GM12878 (cell line): ENCODE measurements around the gene ZNF407. TPM values are rescaled to one million over a fixed set of nuclear protein-coding genes. Genes with fewer than 3 reads are reported as not detected.

Experiments used
- ASH2L ChIP-seq: fragments of 300-600, 200-600 bp; sonication (generic); IDR thresholded peaks from 2 replicates; pipeline ENCODE4 v1.6.1; 2017; ENCODE audit warnings: low read depth, mild to moderate bottlenecking, borderline replicate concordance
- CHD2 ChIP-seq: IDR thresholded peaks from 2 replicates; pipeline ENCODE4 v1.6.1; 2011; ENCODE audit warnings: low read depth, low read length, improper control_type of control experiment, borderline replicate concordance
- EZH2 ChIP-seq: IDR thresholded peaks from 2 replicates; pipeline ENCODE4 v1.6.1; 2012; ENCODE audit warnings: low read depth, mild to moderate bottlenecking, control low read depth, inconsistent platforms, low read length, borderline replicate concordance; ENCODE audit not compliant: control insufficient read depth
- IKZF2 ChIP-seq, 2 experiments: fragments of 450-650 bp; IDR thresholded peaks; 2 replicates each; pipeline ENCODE4 v1.6.1; 2017; ENCODE audit warnings: mild to moderate bottlenecking in 2 of 2, moderate library complexity in 2 of 2
- KAT2A ChIP-seq: conservative IDR thresholded peaks from 2 replicates; pipeline ENCODE4 v1.6.1; 2011; ENCODE audit warnings: low read depth, low read length; ENCODE audit not compliant: control insufficient read depth
- MLLT1 ChIP-seq: fragments of 450-650 bp; IDR thresholded peaks from 2 replicates; pipeline ENCODE4 v1.6.1; 2016; ENCODE audit warnings: mild to moderate bottlenecking
- PBX3 ChIP-seq: IDR thresholded peaks from 2 replicates; pipeline ENCODE4 v1.6.1; 2011; ENCODE audit warnings: mild to moderate bottlenecking, low read depth, low read length, moderate library complexity; ENCODE audit not compliant: insufficient replicate concordance
- SUPT20H ChIP-seq: IDR thresholded peaks from 2 replicates; pipeline ENCODE4 v1.6.1; 2011; ENCODE audit warnings: low read depth, mild to moderate bottlenecking, low read length, moderate library complexity, borderline replicate concordance; ENCODE audit not compliant: control insufficient read depth
- TBL1XR1 ChIP-seq: IDR thresholded peaks from 2 replicates; pipeline ENCODE4 v1.6.1; 2012; ENCODE audit warnings: low read depth, low read length, improper control_type of control experiment
- ZBTB33 ChIP-seq: fragments of 450-650 bp; IDR thresholded peaks from 2 replicates; pipeline ENCODE4 v1.6.1; 2017; ENCODE audit warnings: mild to moderate bottlenecking
- ZNF207 ChIP-seq: fragments of 450-650 bp; IDR thresholded peaks from 2 replicates; pipeline ENCODE4 v1.6.1; 2014; ENCODE audit warnings: antibody characterized with exemption, mild to moderate bottlenecking, borderline replicate concordance
- ZNF274 ChIP-seq: IDR thresholded peaks from one replicate; pipeline ENCODE4 v1.8.0; 2011; ENCODE audit not compliant: insufficient read length, insufficient read depth
- polyA plus RNA-seq, 11 experiments: library from polyadenylated mRNA; depleted of rRNA in 4 of 11; unstranded in 6 of 11; stranded (reverse) in 5 of 11; fragments of >200 nt; fragmentation: Nextera tagmentation in 4 of 11; fragmentation: Illumina TruSeq in 1 of 11; extraction: Ambion mirVana in 4 of 11; extraction: Trizol in 1 of 11; gene quantifications; 1 replicate in 1 of 11; 2 replicates in 10 of 11; pipeline versions ENCODE4 v1.2.1 to v1.2.3, GENCODE V29; 2011 to 2016; ENCODE audit warnings: inconsistent platforms in 2 of 11, missing spikeins in 2 of 11, low read depth in 1 of 11
- total RNA-seq, 4 experiments: library from RNA; depleted of rRNA in 3 of 4; stranded (reverse); fragments of >200 nt in 3 of 4; fragmentation: Illumina TruSeq in 1 of 4; extraction: Trizol in 1 of 4; gene quantifications; 2 replicates each; pipeline versions ENCODE4 v1.2.1 to v1.2.3, GENCODE V29; 2013 to 2021
- TF ChIP-seq, protein P1 (sequence below): fragments of 150-350 bp; IDR thresholded peaks from 2 replicates; pipeline ENCODE4 v1.6.1; 2016; ENCODE audit warnings: low read depth, low read length

Gene ZNF407
- total and polyA plus RNA-seq, 10 of the 15 experiments (the other 5 are each of a cell fraction or from before 2014, with no cell fraction given): 0.69 to 11.6 (median 5.3) TPM

GRCh38 chr18:75063196-75063595 is 465.5 kb downstream of the ZNF407 start (continued):
- TF ChIP-seq, protein P1, sequence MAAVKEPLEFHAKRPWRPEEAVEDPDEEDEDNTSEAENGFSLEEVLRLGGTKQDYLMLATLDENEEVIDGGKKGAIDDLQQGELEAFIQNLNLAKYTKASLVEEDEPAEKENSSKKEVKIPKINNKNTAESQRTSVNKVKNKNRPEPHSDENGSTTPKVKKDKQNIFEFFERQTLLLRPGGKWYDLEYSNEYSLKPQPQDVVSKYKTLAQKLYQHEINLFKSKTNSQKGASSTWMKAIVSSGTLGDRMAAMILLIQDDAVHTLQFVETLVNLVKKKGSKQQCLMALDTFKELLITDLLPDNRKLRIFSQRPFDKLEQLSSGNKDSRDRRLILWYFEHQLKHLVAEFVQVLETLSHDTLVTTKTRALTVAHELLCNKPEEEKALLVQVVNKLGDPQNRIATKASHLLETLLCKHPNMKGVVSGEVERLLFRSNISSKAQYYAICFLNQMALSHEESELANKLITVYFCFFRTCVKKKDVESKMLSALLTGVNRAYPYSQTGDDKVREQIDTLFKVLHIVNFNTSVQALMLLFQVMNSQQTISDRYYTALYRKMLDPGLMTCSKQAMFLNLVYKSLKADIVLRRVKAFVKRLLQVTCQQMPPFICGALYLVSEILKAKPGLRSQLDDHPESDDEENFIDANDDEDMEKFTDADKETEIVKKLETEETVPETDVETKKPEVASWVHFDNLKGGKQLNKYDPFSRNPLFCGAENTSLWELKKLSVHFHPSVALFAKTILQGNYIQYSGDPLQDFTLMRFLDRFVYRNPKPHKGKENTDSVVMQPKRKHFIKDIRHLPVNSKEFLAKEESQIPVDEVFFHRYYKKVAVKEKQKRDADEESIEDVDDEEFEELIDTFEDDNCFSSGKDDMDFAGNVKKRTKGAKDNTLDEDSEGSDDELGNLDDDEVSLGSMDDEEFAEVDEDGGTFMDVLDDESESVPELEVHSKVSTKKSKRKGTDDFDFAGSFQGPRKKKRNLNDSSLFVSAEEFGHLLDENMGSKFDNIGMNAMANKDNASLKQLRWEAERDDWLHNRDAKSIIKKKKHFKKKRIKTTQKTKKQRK: no peak
- TF ChIP-seq ZNF207 (no peak), EZH2 (no peak), PBX3 (no peak), SUPT20H (no peak), IKZF2 (IDR thresholded peaks at IDR 0.05) (no peak), ZNF274 (no peak), MLLT1 (no peak), CHD2 (no peak), ZBTB33 (no peak), ASH2L (no peak), TBL1XR1 (no peak), KAT2A (no peak)
